GM12878 (cell line): ENCODE data around the gene RAD51B.

ENCODE experiments used
- CTCF ChIP-seq, 3 experiments: IDR thresholded peaks in 2 of 3; conservative IDR thresholded peaks in 1 of 3; 2 replicates each; pipeline ENCODE4 v1.5.1; 2011; ENCODE audit warnings: low read depth in 3 of 3, low read length in 3 of 3, mild to moderate bottlenecking in 3 of 3, control low read depth in 2 of 3, moderate library complexity in 2 of 3, inconsistent platforms in 1 of 3, mixed read lengths in 1 of 3; ENCODE audit not compliant: control insufficient read depth in 2 of 3, insufficient read depth in 1 of 3; ENCODE audit errors: extremely low read depth in 1 of 3
- EGR1 ChIP-seq, 2 experiments: IDR thresholded peaks; 1 replicate in 1 of 2; 2 replicates in 1 of 2; pipeline ENCODE4 v1.6.1; 2011 to 2012; ENCODE audit warnings: low read depth in 2 of 2, low read length in 2 of 2, borderline replicate concordance in 1 of 2, mild to moderate bottlenecking in 1 of 2, moderate library complexity in 1 of 2
- POLR2AphosphoS5 ChIP-seq: IDR thresholded peaks from 2 replicates; pipeline ENCODE4 v1.6.1; 2011; ENCODE audit warnings: mild to moderate bottlenecking, low read length, inconsistent platforms
- SKIL ChIP-seq: fragments of 450-650 bp; IDR thresholded peaks from 2 replicates; pipeline ENCODE4 v1.6.1; 2017; ENCODE audit warnings: mild to moderate bottlenecking, low read depth, inconsistent platforms; ENCODE audit not compliant: poor library complexity, severe bottlenecking
- ZNF24 ChIP-seq: fragments of 450-650 bp; IDR thresholded peaks from 2 replicates; pipeline ENCODE4 v1.6.1; 2017; ENCODE audit warnings: antibody characterized with exemption, mild to moderate bottlenecking

GRCh38 chr14:68372368-68372767 is 552.8 kb downstream of the RAD51B start:
- TF ChIP-seq ZNF24 (no peak), EGR1 (IDR thresholded peaks at IDR 0.05; ENCODE audit: borderline replicate concordance in 1 of 2, low read depth in 2 of 2, low read length in 2 of 2) (no peak), POLR2AphosphoS5 (no peak), SKIL (no peak), CTCF (IDR thresholded peaks at IDR 0.05 in 2 of 3, conservative IDR thresholded peaks at IDR 0.05 in 1 of 3; ENCODE audit: control insufficient read depth in 2 of 3, extremely low read depth in 1 of 3, insufficient read depth in 1 of 3, low read depth in 3 of 3, low read length in 3 of 3) (no peak)
